HepG2 (cell line): Measurements from ENCODE around the gene SPHK1. TPM values are rescaled to one million over a fixed set of nuclear protein-coding genes. Genes with fewer than 3 reads are reported as not detected.

Experiments used
- AFF4 ChIP-seq: sonication (generic); formaldehyde crosslinking; IDR thresholded peaks from 2 replicates; pipeline ENCODE4 v1.4.0; 2020; ENCODE audit warnings: missing genetic modification reagents
- BORCS8-MEF2B ChIP-seq: sonication (generic); formaldehyde crosslinking; IDR thresholded peaks from 2 replicates; pipeline ENCODE4 v1.8.0; 2022; ENCODE audit warnings: mild to moderate bottlenecking, missing genetic modification reagents
- CAMTA2 ChIP-seq: sonication (generic); formaldehyde crosslinking; IDR thresholded peaks from 2 replicates; pipeline ENCODE4 v1.4.0; 2020; ENCODE audit warnings: mild to moderate bottlenecking, missing genetic modification reagents, borderline replicate concordance
- CHD4 ChIP-seq: fragments of 200-600 bp; sonication (generic); IDR thresholded peaks from 2 replicates; pipeline ENCODE4 v1.7.0; 2017; ENCODE audit warnings: mild to moderate bottlenecking, low read length, borderline replicate concordance
- CREB3 ChIP-seq: sonication (generic); formaldehyde crosslinking; IDR thresholded peaks from 2 replicates; pipeline ENCODE4 v1.5.0; 2020; ENCODE audit warnings: missing genetic modification reagents
- DRAP1 ChIP-seq: IDR thresholded peaks from 2 replicates; pipeline ENCODE4 v1.6.1; 2016; ENCODE audit warnings: missing genetic modification reagents, missing compliant biosample characterization
- FOSL1 ChIP-seq: sonication (generic); formaldehyde crosslinking; IDR thresholded peaks from 2 replicates; pipeline ENCODE4 v1.9.0; 2021; ENCODE audit warnings: missing genetic modification reagents, borderline replicate concordance
- FOXA3 ChIP-seq: IDR thresholded peaks from 2 replicates; pipeline ENCODE4 v1.6.1; 2016; ENCODE audit warnings: missing genetic modification reagents, missing compliant biosample characterization
- GPN1 ChIP-seq: sonication (generic); formaldehyde crosslinking; IDR thresholded peaks from 2 replicates; pipeline ENCODE4 v1.5.1; 2020; ENCODE audit warnings: missing genetic modification reagents, borderline replicate concordance
- HNF4A ChIP-seq: sonication (generic); formaldehyde crosslinking; IDR thresholded peaks from 2 replicates; pipeline ENCODE4 v1.4.0; 2020; ENCODE audit warnings: missing genetic modification reagents
- MTA3 ChIP-seq: sonication (generic); formaldehyde crosslinking; IDR thresholded peaks from 2 replicates; pipeline ENCODE4 v1.4.0; 2020; ENCODE audit warnings: missing genetic modification reagents
- POLR2AphosphoS2 ChIP-seq: IDR thresholded peaks from 2 replicates; pipeline ENCODE4 v1.6.1; 2011; ENCODE audit warnings: low read depth, low read length, improper control_type of control experiment
- POLR2AphosphoS5 ChIP-seq: IDR thresholded peaks from 2 replicates; pipeline ENCODE4 v1.6.1; 2012; ENCODE audit warnings: low read depth, low read length
- PRPF4 ChIP-seq: fragments of 200-400 bp; formaldehyde crosslinking; IDR thresholded peaks from 2 replicates; pipeline ENCODE4 v1.6.1; 2016; ENCODE audit warnings: low read length, low read depth; ENCODE audit not compliant: poor library complexity, severe bottlenecking
- ZFP41 ChIP-seq: sonication (generic); formaldehyde crosslinking; IDR thresholded peaks from 2 replicates; pipeline ENCODE4 v1.4.0; 2020; ENCODE audit warnings: mild to moderate bottlenecking, missing genetic modification reagents, borderline replicate concordance
- ZNF296 ChIP-seq: sonication (generic); formaldehyde crosslinking; conservative IDR thresholded peaks from 2 replicates; pipeline ENCODE4 v1.5.0; 2020; ENCODE audit warnings: mild to moderate bottlenecking, missing genetic modification reagents
- ZNF513 ChIP-seq: sonication (generic); formaldehyde crosslinking; conservative IDR thresholded peaks from 2 replicates; pipeline ENCODE4 v1.5.0; 2020; ENCODE audit warnings: missing genetic modification reagents
- ZNF629 ChIP-seq: sonication (generic); formaldehyde crosslinking; conservative IDR thresholded peaks from 2 replicates; pipeline ENCODE4 v1.5.0; 2020; ENCODE audit warnings: missing genetic modification reagents
- ZNF691 ChIP-seq: sonication (generic); formaldehyde crosslinking; IDR thresholded peaks from 2 replicates; pipeline ENCODE4 v1.4.0; 2020; ENCODE audit warnings: missing genetic modification reagents, low read depth, mild to moderate bottlenecking, borderline replicate concordance
- ZNF768 ChIP-seq: sonication (generic); formaldehyde crosslinking; IDR thresholded peaks from 2 replicates; pipeline ENCODE4 v1.4.0; 2020; ENCODE audit warnings: missing genetic modification reagents
- ZNF772 ChIP-seq: sonication (generic); formaldehyde crosslinking; IDR thresholded peaks from 2 replicates; pipeline ENCODE4 v1.5.0; 2020; ENCODE audit warnings: mild to moderate bottlenecking, missing genetic modification reagents
- polyA plus RNA-seq, 8 experiments: library from polyadenylated mRNA; depleted of rRNA in 3 of 8; stranded (reverse) in 7 of 8; unstranded in 1 of 8; fragments of >200 nt; fragmentation: Illumina TruSeq in 4 of 8; extraction: Trizol in 4 of 8; gene quantifications; 2 replicates each; pipeline versions ENCODE4 v1.2.1 to v1.2.3, GENCODE V29; 2011 to 2016; ENCODE audit warnings: low read depth in 4 of 8, missing spikeins in 1 of 8, mixed read lengths in 1 of 8; ENCODE audit not compliant: insufficient read depth in 1 of 8
- total RNA-seq, 5 experiments: library from RNA; depleted of rRNA; stranded (reverse); fragments of >200 nt; fragmentation: Illumina TruSeq; extraction: Trizol; gene quantifications; 2 replicates each; pipeline ENCODE4 v1.2.3, GENCODE V29; 2016; ENCODE audit warnings: low read depth in 1 of 5

Gene SPHK1
- total and polyA plus RNA-seq, 2 of the 13 experiments (the other 11 are each of a cell fraction or from before 2014, with no cell fraction given) = 129 to 160 TPM

- TF ChIP-seq CREB3 (CRISPR knock-in tag) (no peak), PRPF4 (no peak), AFF4 (CRISPR knock-in tag) (no peak; the same call in 1 of the 2 replicates), ZNF513 (CRISPR knock-in tag) (no peak), GPN1 (CRISPR knock-in tag) (no peak), MTA3 (no peak), FOXA3 (CRISPR knock-in tag) (peak; percentile 93), CHD4 (no peak; the same call in 1 of the 2 replicates), DRAP1 (peak; percentile 96), POLR2AphosphoS2 (no peak), ZNF691 (CRISPR knock-in tag) (peak; percentile 74; the same call in 1 of the 2 replicates), ZFP41 (CRISPR knock-in tag) (no peak), FOSL1 (CRISPR knock-in tag) (no peak; the same call in 1 of the 2 replicates), CAMTA2 (0 out of 2 replicates have a peak, but pooled peaks have one; percentile 69), ZNF296 (CRISPR knock-in tag) (no peak), HNF4A (CRISPR knock-in tag) (peak; percentile 87), BORCS8-MEF2B (CRISPR knock-in tag) (no peak; the same call in none of the 2 replicates), POLR2AphosphoS5 (peak; percentile 87), ZNF772 (peak; percentile 70), ZNF629 (CRISPR knock-in tag) (no peak; the same call in 1 of the 2 replicates), ZNF768 (CRISPR knock-in tag) (peak; percentile 44; the same call in 1 of the 2 replicates)
These were observed 7.9 kb upstream of the SPHK1 start (continued) for GRCh38 chr17:76376318-76377133.
